Vagina (tissue), 2 donors: ENCODE results near the gene PIK3CB. TPM values are rescaled to one million over a fixed set of nuclear protein-coding genes. Genes with fewer than 3 reads are reported as not detected.
A peak's percentile ranks its signal among the peaks of the same experiment; 100 is the strongest.

Experiments
- DNase-seq, 2 donors: peaks; one replicate each; pipeline ENCODE4 v3.0.0-alpha.2; 2017; ENCODE audit errors: extremely low spot score in 2 of 2
- H3K27ac ChIP-seq: fragments of 200-600 bp; sonication (generic); one replicate; pipeline ENCODE4 v1.5.1; 2019
- H3K27me3 ChIP-seq: fragments of 200-600 bp; sonication (generic); one replicate; pipeline ENCODE4 v1.5.1; 2019
- H3K36me3 ChIP-seq, 2 donors: fragments of 200-600 bp; sonication (generic); one replicate each; pipeline ENCODE4 v1.5.1; 2017 to 2019
- H3K4me1 ChIP-seq: fragments of 200-600 bp; sonication (generic); one replicate; pipeline ENCODE4 v1.5.1; 2019
- H3K4me3 ChIP-seq, 2 donors: fragments of 200-600 bp; sonication (generic); 1 replicate in 1 of 2; 2 replicates in 1 of 2; pipeline ENCODE4 v1.5.1; 2016 to 2019
- H3K9me3 ChIP-seq: fragments of 200-600 bp; sonication (generic); one replicate; pipeline ENCODE4 v1.5.1; 2019
- CTCF ChIP-seq, 3 experiments: fragments of 450-650 bp in 2 of 3; fragments of 200-600 bp in 1 of 3; sonication (generic) in 1 of 3; IDR thresholded peaks; one replicate each; pipeline ENCODE4 v1.5.1; 2017 to 2019; ENCODE audit warnings: antibody characterized with exemption in 3 of 3, mild to moderate bottlenecking in 2 of 3, moderate library complexity in 2 of 3
- POLR2A ChIP-seq, 2 donors: fragments of 450-650 bp; IDR thresholded peaks; one replicate each; pipeline ENCODE4 v1.6.1; 2017; ENCODE audit warnings: antibody characterized with exemption in 2 of 2, mild to moderate bottlenecking in 2 of 2, moderate library complexity in 2 of 2
- POLR2AphosphoS5 ChIP-seq, 2 donors: sonication (generic); formaldehyde crosslinking; IDR thresholded peaks; one replicate each; pipeline ENCODE4 v1.9.0; 2017; ENCODE audit warnings: antibody characterized with exemption in 2 of 2, mild to moderate bottlenecking in 2 of 2, low read depth in 1 of 2; ENCODE audit not compliant: insufficient read depth in 1 of 2
- intact Hi-C: fragments of 100-400 bp; cut with DNase I; formaldehyde crosslinking; loops from one replicate; pipeline ENCODE4 v1.15.1; 2023
- total RNA-seq: library from RNA; depleted of rRNA; stranded (reverse); fragments of >200 nt; gene quantifications from one replicate; pipeline ENCODE4 v1.2.3, GENCODE V29; 2016

PIK3CB gene
- total RNA-seq, 1 donor from 2014 or later: 31.9 TPM

- Histone ChIP-seq H3K36me3 (no peaks in the 10 kb centered on the region), H3K27me3 (no peaks in the 10 kb centered on the region), H3K9me3 (no peaks in the 10 kb centered on the region), H3K27ac (no peak overlapping the region), H3K4me1 (no peaks in the 10 kb centered on the region), H3K4me3 (no peak overlapping the region)
- TF ChIP-seq POLR2A (IDR thresholded peaks at IDR 0.05) (no peak), CTCF (IDR thresholded peaks at IDR 0.05) (no peak), POLR2AphosphoS5 (IDR thresholded peaks at IDR 0.05; ENCODE audit: insufficient read depth in 1 of 2, low read depth in 1 of 2) (no peak)
- DNase-seq: no peak
- intact Hi-C loops: no loop called here
Measured at GRCh38 chr3:138717348-138717747, 117.4 kb downstream of the PIK3CB start.

- Histone ChIP-seq H3K4me3 (no peak overlapping the region), H3K27ac (no peak overlapping the region), H3K27me3 (no peaks in the 10 kb centered on the region), H3K9me3 (no peaks in the 10 kb centered on the region), H3K36me3 (peaks cover 0 to 4% of the 10 kb centered on the region in 2 donors), H3K4me1 (no peaks in the 10 kb centered on the region)
- intact Hi-C loops: no loop called here
- TF ChIP-seq POLR2AphosphoS5 (IDR thresholded peaks at IDR 0.05; ENCODE audit: insufficient read depth in 1 of 2, low read depth in 1 of 2) (no peak), POLR2A (IDR thresholded peaks at IDR 0.05) (no peak), CTCF (IDR thresholded peaks at IDR 0.05) (no peak)
- DNase-seq: no peak
Measured at GRCh38 chr3:138712086-138712485, 122.6 kb downstream of the PIK3CB start.

GRCh38 chr3:138705675-138706074, 129.1 kb downstream of the PIK3CB start:
- Histone ChIP-seq H3K9me3 (no peaks in the 10 kb centered on the region), H3K36me3 (peaks cover 0 to 3% of the 10 kb centered on the region in 2 donors), H3K27ac (no peak overlapping the region), H3K4me1 (no peaks in the 10 kb centered on the region), H3K4me3 (no peak overlapping the region), H3K27me3 (no peaks in the 10 kb centered on the region)
- no peak for DNase-seq
- TF ChIP-seq POLR2A (IDR thresholded peaks at IDR 0.05): no peak
- intact Hi-C loops: no loop called here

GRCh38 chr3:138696666-138697370, 137.9 kb downstream of the PIK3CB start:
- Histone ChIP-seq H3K4me1 (peaks cover 6% of the 10 kb centered on the region), H3K27me3 (no peaks in the 10 kb centered on the region), H3K27ac (no peak overlapping the region), H3K36me3 (peaks cover 0 to 9% of the 10 kb centered on the region in 2 donors), H3K9me3 (no peaks in the 10 kb centered on the region), H3K4me3 (no peak overlapping the region)
- no peak for TF ChIP-seq POLR2AphosphoS5 (IDR thresholded peaks at IDR 0.05; ENCODE audit: insufficient read depth in 1 of 2, low read depth in 1 of 2)
- no peak for TF ChIP-seq CTCF (IDR thresholded peaks at IDR 0.05)
- TF ChIP-seq POLR2A (IDR thresholded peaks at IDR 0.05): no peak
- DNase-seq: no peak
- intact Hi-C loops: no loop called here

GRCh38 chr3:138694287-138695007, 140.3 kb downstream of the PIK3CB start:
- peak overlapping the region; percentile 4 for H3K27ac ChIP-seq
- peaks cover 0 to under 1% of the 10 kb centered on the region in 2 donors for H3K36me3 ChIP-seq
- H3K4me1 ChIP-seq: peaks cover 6% of the 10 kb centered on the region
- intact Hi-C loops: no loop called here
- DNase-seq: no peak
- no peaks in the 10 kb centered on the region for H3K9me3 ChIP-seq
- H3K27me3 ChIP-seq: no peaks in the 10 kb centered on the region
- TF ChIP-seq POLR2AphosphoS5 (IDR thresholded peaks at IDR 0.05; ENCODE audit: insufficient read depth in 1 of 2, low read depth in 1 of 2) (peak in 1 of 2 donors; percentile 23), CTCF (IDR thresholded peaks at IDR 0.05) (no peak)
- no peak overlapping the region for H3K4me3 ChIP-seq
